ENCODE measurements around the gene FKBP8.

Gene FKBP8

DNA sequence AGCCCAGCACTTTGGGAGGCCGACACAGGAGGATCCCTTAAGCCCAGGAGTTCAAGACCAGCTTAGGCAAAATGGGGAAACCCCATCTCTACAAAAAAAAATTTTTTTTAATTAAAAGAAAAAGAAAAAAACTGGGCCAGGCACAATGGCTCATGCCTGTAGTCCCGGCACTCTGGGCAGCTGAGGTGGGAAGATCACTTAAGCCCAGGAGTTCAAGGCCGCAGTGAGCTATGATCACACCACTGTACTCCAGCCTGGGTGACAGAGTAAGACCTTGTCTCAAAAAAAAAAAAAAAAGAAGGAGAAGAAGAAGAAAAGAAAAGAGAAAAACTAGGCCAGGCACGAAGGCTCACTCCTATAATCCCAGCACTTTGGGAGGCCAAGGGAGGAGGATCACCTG lies 25.8 kb downstream of the FKBP8 start:
- no peak for TF ChIP-seq MAX (IDR thresholded peaks at IDR 0.05)
- no peak for TF ChIP-seq TEAD4 (IDR thresholded peaks at IDR 0.05)
- no peak for TF ChIP-seq CEBPB (IDR thresholded peaks at IDR 0.05)
- TF ChIP-seq TAF1 (IDR thresholded peaks at IDR 0.05; ENCODE audit: low read depth) = no peak
- TF ChIP-seq EGR1 (IDR thresholded peaks at IDR 0.05) = no peak

DNA sequence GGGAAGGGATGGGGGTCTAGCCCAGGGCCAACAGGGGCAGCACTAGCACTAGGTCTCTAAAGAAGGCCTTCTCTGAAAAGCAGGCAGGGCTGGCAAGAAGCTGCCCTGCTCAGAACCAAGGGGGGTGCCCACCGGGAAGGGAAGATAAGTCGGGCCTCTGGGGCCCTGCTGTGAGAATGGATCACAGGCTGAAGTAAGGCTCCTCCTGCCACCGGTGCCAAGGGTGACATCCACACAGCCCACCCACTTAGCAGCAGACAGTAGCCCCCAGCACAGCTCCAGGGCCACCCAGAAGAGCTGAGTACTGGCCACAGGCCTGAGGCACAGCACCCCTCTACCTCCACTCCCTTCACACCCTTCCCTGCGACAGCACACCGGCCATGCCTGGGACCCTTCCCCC lies 27.4 kb downstream of the FKBP8 start:
- TF ChIP-seq NFIC (IDR thresholded peaks at IDR 0.05) (no peak), RAD21 (IDR thresholded peaks at IDR 0.05; ENCODE audit: low read depth) (no peak), YY1 (IDR thresholded peaks at IDR 0.05; ENCODE audit: low read depth) (no peak), CEBPB (IDR thresholded peaks at IDR 0.05) (no peak)
- TF ChIP-seq, protein P1, sequence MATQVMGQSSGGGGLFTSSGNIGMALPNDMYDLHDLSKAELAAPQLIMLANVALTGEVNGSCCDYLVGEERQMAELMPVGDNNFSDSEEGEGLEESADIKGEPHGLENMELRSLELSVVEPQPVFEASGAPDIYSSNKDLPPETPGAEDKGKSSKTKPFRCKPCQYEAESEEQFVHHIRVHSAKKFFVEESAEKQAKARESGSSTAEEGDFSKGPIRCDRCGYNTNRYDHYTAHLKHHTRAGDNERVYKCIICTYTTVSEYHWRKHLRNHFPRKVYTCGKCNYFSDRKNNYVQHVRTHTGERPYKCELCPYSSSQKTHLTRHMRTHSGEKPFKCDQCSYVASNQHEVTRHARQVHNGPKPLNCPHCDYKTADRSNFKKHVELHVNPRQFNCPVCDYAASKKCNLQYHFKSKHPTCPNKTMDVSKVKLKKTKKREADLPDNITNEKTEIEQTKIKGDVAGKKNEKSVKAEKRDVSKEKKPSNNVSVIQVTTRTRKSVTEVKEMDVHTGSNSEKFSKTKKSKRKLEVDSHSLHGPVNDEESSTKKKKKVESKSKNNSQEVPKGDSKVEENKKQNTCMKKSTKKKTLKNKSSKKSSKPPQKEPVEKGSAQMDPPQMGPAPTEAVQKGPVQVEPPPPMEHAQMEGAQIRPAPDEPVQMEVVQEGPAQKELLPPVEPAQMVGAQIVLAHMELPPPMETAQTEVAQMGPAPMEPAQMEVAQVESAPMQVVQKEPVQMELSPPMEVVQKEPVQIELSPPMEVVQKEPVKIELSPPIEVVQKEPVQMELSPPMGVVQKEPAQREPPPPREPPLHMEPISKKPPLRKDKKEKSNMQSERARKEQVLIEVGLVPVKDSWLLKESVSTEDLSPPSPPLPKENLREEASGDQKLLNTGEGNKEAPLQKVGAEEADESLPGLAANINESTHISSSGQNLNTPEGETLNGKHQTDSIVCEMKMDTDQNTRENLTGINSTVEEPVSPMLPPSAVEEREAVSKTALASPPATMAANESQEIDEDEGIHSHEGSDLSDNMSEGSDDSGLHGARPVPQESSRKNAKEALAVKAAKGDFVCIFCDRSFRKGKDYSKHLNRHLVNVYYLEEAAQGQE (IDR thresholded peaks at IDR 0.05; ENCODE audit: low read depth) = no peak

DNA sequence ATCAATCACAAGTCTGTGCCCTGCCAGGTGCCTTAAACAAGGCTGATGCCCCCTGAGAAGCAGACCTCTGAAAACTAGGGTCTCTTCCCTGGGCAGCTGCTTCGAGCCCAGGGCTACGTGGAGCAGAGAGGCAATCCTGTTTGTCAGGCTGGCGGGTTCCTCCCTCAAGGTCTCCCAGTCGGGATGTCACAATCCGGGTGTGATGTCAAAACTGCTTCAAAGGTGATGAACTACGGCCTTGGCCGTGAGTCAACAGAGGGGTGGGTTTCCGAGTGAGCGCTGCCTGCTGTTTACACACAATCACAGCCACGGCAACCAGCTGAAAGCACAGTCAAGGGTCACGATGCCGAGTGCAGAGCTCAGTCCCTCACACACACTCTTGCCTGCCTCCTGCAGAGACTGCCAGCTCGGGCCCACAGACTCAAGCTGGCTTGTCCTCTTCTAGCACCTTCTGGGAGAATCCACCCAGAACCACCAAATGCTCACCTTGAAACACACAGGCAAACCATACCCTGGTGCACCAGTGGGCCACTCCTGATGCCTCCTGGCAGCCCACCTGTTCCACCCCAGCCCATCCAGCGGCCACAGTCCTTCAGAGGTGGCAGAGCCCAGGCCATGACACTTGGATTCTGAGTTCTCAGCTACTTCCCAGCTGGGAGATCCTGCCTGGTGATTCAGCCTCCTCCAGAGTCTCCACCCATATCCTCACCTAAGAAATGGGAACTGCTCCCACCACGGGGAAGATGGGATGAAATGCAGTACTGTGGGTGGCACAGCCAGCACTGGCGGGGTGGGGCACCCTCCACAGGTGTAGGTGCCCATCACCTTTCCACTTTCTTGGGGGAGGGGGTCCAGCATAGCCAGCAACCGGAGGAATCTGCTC lies 28.3 kb downstream of the FKBP8 start:
- no peak for TF ChIP-seq ZBTB7A (IDR thresholded peaks at IDR 0.05; ENCODE audit: low read depth)

GRCh38 chr19:18513868-18514267 lies 29.5 kb downstream of the FKBP8 start:
- no peak for TF ChIP-seq TCF12 (IDR thresholded peaks at IDR 0.05; ENCODE audit: low read depth)
- no peak for TF ChIP-seq CEBPB (IDR thresholded peaks at IDR 0.05)
- no peak for TF ChIP-seq NFIC (IDR thresholded peaks at IDR 0.05)
- no peak for TF ChIP-seq CREB1 (IDR thresholded peaks at IDR 0.05; ENCODE audit: low read depth)
- TF ChIP-seq TAF1 (IDR thresholded peaks at IDR 0.05; ENCODE audit: low read depth) = no peak
- TF ChIP-seq FOXM1 (IDR thresholded peaks at IDR 0.05; ENCODE audit: borderline replicate concordance, low read depth) = no peak
- no peak for TF ChIP-seq EGR1 (IDR thresholded peaks at IDR 0.05)
- TF ChIP-seq, protein P1 (IDR thresholded peaks at IDR 0.05; ENCODE audit: low read depth) = no peak
- TF ChIP-seq, protein P2, sequence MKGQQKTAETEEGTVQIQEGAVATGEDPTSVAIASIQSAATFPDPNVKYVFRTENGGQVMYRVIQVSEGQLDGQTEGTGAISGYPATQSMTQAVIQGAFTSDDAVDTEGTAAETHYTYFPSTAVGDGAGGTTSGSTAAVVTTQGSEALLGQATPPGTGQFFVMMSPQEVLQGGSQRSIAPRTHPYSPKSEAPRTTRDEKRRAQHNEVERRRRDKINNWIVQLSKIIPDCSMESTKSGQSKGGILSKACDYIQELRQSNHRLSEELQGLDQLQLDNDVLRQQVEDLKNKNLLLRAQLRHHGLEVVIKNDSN (IDR thresholded peaks at IDR 0.05) = no peak
- no peak for TF ChIP-seq MAX (IDR thresholded peaks at IDR 0.05)
- no peak for TF ChIP-seq EP300 (IDR thresholded peaks at IDR 0.05; ENCODE audit: borderline replicate concordance)
- TF ChIP-seq RAD21 (IDR thresholded peaks at IDR 0.05; ENCODE audit: low read depth) = no peak
- TF ChIP-seq YY1 (IDR thresholded peaks at IDR 0.05; ENCODE audit: low read depth) = no peak
- no peak for TF ChIP-seq ZBTB7A (IDR thresholded peaks at IDR 0.05; ENCODE audit: low read depth)

DNA sequence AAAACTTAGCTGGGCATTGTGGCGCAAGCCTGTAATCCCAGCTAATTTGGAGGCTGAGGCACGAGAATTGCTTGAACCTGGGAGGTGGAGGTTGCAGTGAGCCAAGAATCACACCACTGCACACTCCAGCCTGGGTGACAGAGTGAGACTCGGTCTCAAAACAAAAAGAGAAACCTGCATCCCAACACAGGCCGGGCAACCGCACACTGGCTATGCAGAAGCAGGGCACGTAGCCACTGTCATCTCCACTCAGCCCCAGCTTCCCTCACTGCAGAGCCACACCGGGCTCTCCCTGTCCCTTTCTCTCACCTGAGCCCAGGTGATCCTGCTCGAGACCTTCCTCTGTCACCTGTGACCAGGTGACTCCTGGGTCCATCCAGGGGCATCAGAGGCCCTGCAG lies 33.2 kb downstream of the FKBP8 start:
- TF ChIP-seq TCF12 (IDR thresholded peaks at IDR 0.05; ENCODE audit: low read depth) = no peak
- TF ChIP-seq, protein P1 (IDR thresholded peaks at IDR 0.05; ENCODE audit: low read depth) = no peak

- TF ChIP-seq TCF12 (IDR thresholded peaks at IDR 0.05; ENCODE audit: low read depth) = no peak
These were observed 34.8 kb downstream of the FKBP8 start for GRCh38 chr19:18508585-18508984.

Measured in Ishikawa (cell line).